NOMO-1 treated with DMSO at 0.1 percent for 48 hours (cell line): ENCODE measurements around the gene PRKRIP1.
"Not testable (repeated sequence)": the region's sequence is repeated elsewhere in the genome, so short reads cannot be mapped to it uniquely, and the experiment has no call there.

Experiments
- DNase-seq: peaks from one replicate; lab custom pipeline; 2025; ENCODE audit not compliant: unreplicated experiment; lab: John Stamatoyannopoulos, UW

The PRKRIP1 gene

GRCh38 chr7:102403563-102403962 is 7.4 kb downstream of the PRKRIP1 start:
- no peak for DNase-seq

GRCh38 chr7:102404005-102404861 is 8.1 kb downstream of the PRKRIP1 start:
- peak; percentile 99 for DNase-seq

GRCh38 chr7:102404862-102405188 is 8.7 kb downstream of the PRKRIP1 start:
- not testable (repeated sequence) for DNase-seq

- no peak for DNase-seq
Observed at GRCh38 chr7:102407910-102408309, 11.7 kb downstream of the PRKRIP1 start.

- not testable (repeated sequence) for DNase-seq
Observed at GRCh38 chr7:102408530-102408929, 12.4 kb downstream of the PRKRIP1 start.

GRCh38 chr7:102409340-102409739 is 13.2 kb downstream of the PRKRIP1 start:
- no peak for DNase-seq

GRCh38 chr7:102410123-102410522 is 14.0 kb downstream of the PRKRIP1 start:
- DNase-seq = no peak

- DNase-seq = no peak
Observed at GRCh38 chr7:102410918-102411317, 14.8 kb downstream of the PRKRIP1 start.

- DNase-seq = peak; percentile 18
Observed at GRCh38 chr7:102412548-102412947, 16.4 kb downstream of the PRKRIP1 start.

- DNase-seq = no peak
Observed at GRCh38 chr7:102413091-102413490, 16.9 kb downstream of the PRKRIP1 start.

GRCh38 chr7:102413611-102414010 is 17.4 kb downstream of the PRKRIP1 start:
- DNase-seq = no peak

GRCh38 chr7:102415685-102416225 is 19.6 kb downstream of the PRKRIP1 start:
- no peak for DNase-seq

GRCh38 chr7:102416406-102416805 is 20.2 kb downstream of the PRKRIP1 start:
- DNase-seq = no peak

GRCh38 chr7:102417105-102417504 is 20.9 kb downstream of the PRKRIP1 start:
- DNase-seq = no peak

GRCh38 chr7:102418592-102418991 is 22.4 kb downstream of the PRKRIP1 start:
- no peak for DNase-seq

GRCh38 chr7:102421706-102422240 is 25.6 kb downstream of the PRKRIP1 start:
- no peak for DNase-seq

- DNase-seq = no peak
Observed at GRCh38 chr7:102424129-102424551, 28.0 kb downstream of the PRKRIP1 start.

- DNase-seq = peak; percentile 56
Observed at GRCh38 chr7:102424787-102425218, 28.6 kb downstream of the PRKRIP1 start.

- peak; percentile 82 for DNase-seq
Observed at GRCh38 chr7:102425639-102426267, 29.6 kb downstream of the PRKRIP1 start.

- DNase-seq = peak; percentile 93
Observed at GRCh38 chr7:102426268-102427018, 30.3 kb downstream of the PRKRIP1 start.

GRCh38 chr7:102427019-102427405 is 30.8 kb downstream of the PRKRIP1 start:
- DNase-seq = peak; percentile 34
